HEK293T (cell line): Measurements from ENCODE around the gene POP5.
"Not testable (repeated sequence)": the region's sequence is repeated elsewhere in the genome, so short reads cannot be mapped to it uniquely, and the experiment has no call there.

Source experiments
- CTCF ChIA-PET: fragments of 350-600 bp; formaldehyde crosslinking; extraction: SDS; loops from one replicate; lab custom pipeline; 2021; ENCODE audit warnings: antibody characterized with exemption, inconsistent platforms; lab: Yijun Ruan, JAX
- POLR2A ChIA-PET: fragments of 350-600 bp; formaldehyde crosslinking; extraction: SDS; loops from one replicate; lab custom pipeline; 2020; ENCODE audit warnings: antibody characterized with exemption, inconsistent platforms; lab: Yijun Ruan, JAX
- DNase-seq: peaks from one replicate; pipeline ENCODE4 v3.0.0; 2012; ENCODE audit warnings: mixed read lengths; ENCODE audit errors: extremely low spot score
- ARNT ChIP-seq: fragments of 450-650 bp; IDR thresholded peaks from 2 replicates; pipeline ENCODE4 v1.6.1; 2017; ENCODE audit warnings: mild to moderate bottlenecking
- BHLHE40 ChIP-seq: fragments of 450-650 bp; IDR thresholded peaks from 2 replicates; pipeline ENCODE4 v1.6.1; 2016; ENCODE audit warnings: mild to moderate bottlenecking, moderate library complexity, borderline replicate concordance
- CTBP1 ChIP-seq: fragments of 450-650 bp; IDR thresholded peaks from 2 replicates; pipeline ENCODE4 v1.6.1; 2016; ENCODE audit warnings: borderline replicate concordance
- ELF4 ChIP-seq: fragments of 450-650 bp; IDR thresholded peaks from 2 replicates; pipeline ENCODE4 v1.6.1; 2017; ENCODE audit warnings: antibody characterized with exemption
- FOXA1 ChIP-seq: fragments of 450-650 bp; IDR thresholded peaks from 2 replicates; pipeline ENCODE4 v1.6.1; 2016; ENCODE audit warnings: mild to moderate bottlenecking
- FOXK2 ChIP-seq: fragments of 450-650 bp; IDR thresholded peaks from 2 replicates; pipeline ENCODE4 v1.6.1; 2016; ENCODE audit warnings: mild to moderate bottlenecking
- FOXM1 ChIP-seq: fragments of 450-650 bp; IDR thresholded peaks from 2 replicates; pipeline ENCODE4 v1.6.1; 2017; ENCODE audit warnings: mild to moderate bottlenecking, borderline replicate concordance
- HDGF ChIP-seq: fragments of 450-650 bp; IDR thresholded peaks from 2 replicates; pipeline ENCODE4 v1.6.1; 2017; ENCODE audit warnings: antibody characterized with exemption, borderline replicate concordance
- L3MBTL2 ChIP-seq: fragments of 450-650 bp; conservative IDR thresholded peaks from 2 replicates; pipeline ENCODE4 v1.6.1; 2016; ENCODE audit warnings: mild to moderate bottlenecking
- LEF1 ChIP-seq: fragments of 450-650 bp; IDR thresholded peaks from 2 replicates; pipeline ENCODE4 v1.6.1; 2017; ENCODE audit warnings: mild to moderate bottlenecking, borderline replicate concordance
- NFRKB ChIP-seq: fragments of 450-650 bp; IDR thresholded peaks from 2 replicates; pipeline ENCODE4 v1.6.1; 2016; ENCODE audit warnings: mild to moderate bottlenecking, moderate library complexity
- PKNOX1 ChIP-seq: fragments of 450-650 bp; IDR thresholded peaks from 2 replicates; pipeline ENCODE4 v1.6.1; 2016
- SP1 ChIP-seq: fragments of 450-650 bp; IDR thresholded peaks from 2 replicates; pipeline ENCODE4 v1.6.1; 2017
- SUZ12 ChIP-seq: fragments of 450-650 bp; IDR thresholded peaks from 2 replicates; pipeline ENCODE4 v1.6.1; 2016; ENCODE audit warnings: mild to moderate bottlenecking
- TARDBP ChIP-seq: fragments of 450-650 bp; IDR thresholded peaks from 2 replicates; pipeline ENCODE4 v1.6.1; 2016
- ZNF384 ChIP-seq: fragments of 450-650 bp; IDR thresholded peaks from 2 replicates; pipeline ENCODE4 v1.6.1; 2016

Gene POP5

GRCh38 chr12:120536064-120536791 is 45.0 kb downstream of the POP5 start:
- ChIA-PET CTCF (interaction anchor here (1.1 kb wide), 1 partner anchor 10 kb away, joined by 3 read pairs; no protein-coding TSS in a partner anchor), POLR2A (interaction anchor here (1.1 to 2.1 kb wide), 3 partner anchors 11 to 245 kb away, joined by 3 to 5 read pairs (median 4); partner anchors contain the start of genes POP5 and RNU4-2)
- TF ChIP-seq FOXA1 = no peak
- no peak for TF ChIP-seq ARNT
- DNase-seq = no peak

- TF ChIP-seq BHLHE40 (no peak), ELF4 (no peak), ZNF384 (no peak), FOXM1 (no peak), FOXA1 (no peak), L3MBTL2 (no peak), TARDBP (no peak), ARNT (no peak), LEF1 (no peak), FOXK2 (no peak), NFRKB (no peak), SP1 (no peak), SUZ12 (no peak), HDGF (no peak), PKNOX1 (no peak), CTBP1 (no peak)
- DNase-seq = peak; percentile 67
- CTCF ChIA-PET = interaction anchor here (1.1 to 1.2 kb wide), 2 partner anchors 11 to 47 kb away, joined by 3 read pairs; partner anchors contain the start of gene POP5
- POLR2A ChIA-PET = interaction anchor here (0.6 to 2.1 kb wide), 7 partner anchors 8 to 244 kb away, joined by 3 to 5 read pairs (median 3); partner anchors contain the start of genes POP5, RNU4-2 and SRSF9
Measured at GRCh38 chr12:120534703-120535655, 46.2 kb downstream of the POP5 start.

GRCh38 chr12:120534203-120534702 is 46.9 kb downstream of the POP5 start, which contains the start of gene RNF10:
Gene RNF10, plus strand, starts transcription at chr12:120534356. Its CDS starts 456 bp downstream, at chr12:120534812.
- ChIA-PET POLR2A (interaction anchor here (0.8 to 1.3 kb wide), 3 partner anchors 9 to 243 kb away, joined by 3 to 4 read pairs (median 3); partner anchors contain the start of gene RNU4-2), CTCF (interaction anchor here (1.2 kb wide), 1 partner anchor 47 kb away, joined by 3 read pairs; the partner anchor contains the start of gene POP5)
- peak; percentile 85 for DNase-seq
- TF ChIP-seq ELF4 = peak; percentile 83
- TF ChIP-seq FOXA1 = no peak

- TF ChIP-seq FOXA1 (no peak), SP1 (no peak), CTBP1 (no peak), LEF1 (no peak), L3MBTL2 (no peak), FOXK2 (no peak), FOXM1 (no peak), PKNOX1 (no peak), NFRKB (no peak)
- CTCF ChIA-PET = no interaction called here
- no peak for DNase-seq
- POLR2A ChIA-PET = no interaction called here
Measured at GRCh38 chr12:120532701-120533238, 48.4 kb downstream of the POP5 start.

GRCh38 chr12:120530418-120530761 is 50.8 kb downstream of the POP5 start:
- CTCF ChIA-PET, POLR2A ChIA-PET, DNase-seq: not testable (repeated sequence)

- DNase-seq = peak; percentile 56
- TF ChIP-seq L3MBTL2 (no peak), CTBP1 (no peak), FOXM1 (no peak), PKNOX1 (peak; percentile 50; the same call in 1 of the 2 replicates), SUZ12 (no peak), HDGF (no peak)
- CTCF ChIA-PET = interaction anchor here (0.6 to 0.9 kb wide), 2 partner anchors 32 to 63 kb away, joined by 3 to 5 read pairs; no protein-coding TSS in a partner anchor
- POLR2A ChIA-PET = interaction anchor here (0.6 to 1.7 kb wide), 8 partner anchors 8 to 64 kb away, joined by 3 to 8 read pairs (median 3); partner anchors contain the start of genes DYNLL1 and SRSF9
Measured at GRCh38 chr12:120529641-120530417, 51.4 kb downstream of the POP5 start.
